Measurements from ENCODE around the gene PREX1. TPM values are rescaled to one million over a fixed set of nuclear protein-coding genes. Genes with fewer than 3 reads are reported as not detected.

Gene PREX1
- total and polyA plus RNA-seq, 9 donors: 3.8 to 13.6 (median 6.7) TPM

DNA sequence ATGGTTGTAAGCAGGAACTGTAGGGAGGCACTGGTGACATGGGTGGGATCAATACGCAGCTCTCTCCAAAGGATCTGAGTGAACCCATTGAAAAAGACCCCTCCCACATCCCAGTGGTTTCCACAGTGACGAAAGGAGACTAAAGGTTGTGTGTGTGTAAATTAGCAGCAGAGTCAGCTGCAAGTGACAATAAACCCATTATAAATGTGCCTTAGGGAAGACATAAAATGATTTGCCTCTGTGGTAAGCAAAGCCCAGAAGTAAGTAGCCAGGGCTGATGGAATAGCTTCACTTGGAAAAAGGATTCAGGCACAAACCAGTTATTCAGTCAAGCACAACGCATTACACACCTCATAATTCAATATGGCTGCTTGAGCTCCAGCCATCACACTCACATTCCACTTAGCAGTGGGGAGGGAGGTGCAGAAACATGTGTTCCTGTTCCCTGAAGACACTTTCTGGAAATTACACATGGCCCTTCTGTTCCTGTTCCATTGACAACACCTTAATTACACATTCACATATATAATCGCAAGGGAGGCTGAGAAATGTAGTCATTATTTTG is 231.4 kb downstream of the PREX1 start:
- 90 to 95% (median 93%) methylated on average over 4 of the region's 4 CpGs for whole genome bisulfite sequencing, 3 donors
- Histone ChIP-seq H3K4me1 (ENCODE audit: insufficient read depth) (no peaks in the 10 kb centered on the region), H3K27ac (no peak overlapping the region), H3K4me3 (no peak overlapping the region), H3K27me3 (no peaks in the 10 kb centered on the region), H3K9me3 (no peaks in the 10 kb centered on the region), H3K36me3 (no peaks in the 10 kb centered on the region)
- intact Hi-C loops (cut with DNase I): no loop called here
- DNase-seq: no peak
- TF ChIP-seq POLR2A (IDR thresholded peaks at IDR 0.05) (no peak), EP300 (IDR thresholded peaks at IDR 0.05) (no peak)
- TF ChIP-seq, protein P1, sequence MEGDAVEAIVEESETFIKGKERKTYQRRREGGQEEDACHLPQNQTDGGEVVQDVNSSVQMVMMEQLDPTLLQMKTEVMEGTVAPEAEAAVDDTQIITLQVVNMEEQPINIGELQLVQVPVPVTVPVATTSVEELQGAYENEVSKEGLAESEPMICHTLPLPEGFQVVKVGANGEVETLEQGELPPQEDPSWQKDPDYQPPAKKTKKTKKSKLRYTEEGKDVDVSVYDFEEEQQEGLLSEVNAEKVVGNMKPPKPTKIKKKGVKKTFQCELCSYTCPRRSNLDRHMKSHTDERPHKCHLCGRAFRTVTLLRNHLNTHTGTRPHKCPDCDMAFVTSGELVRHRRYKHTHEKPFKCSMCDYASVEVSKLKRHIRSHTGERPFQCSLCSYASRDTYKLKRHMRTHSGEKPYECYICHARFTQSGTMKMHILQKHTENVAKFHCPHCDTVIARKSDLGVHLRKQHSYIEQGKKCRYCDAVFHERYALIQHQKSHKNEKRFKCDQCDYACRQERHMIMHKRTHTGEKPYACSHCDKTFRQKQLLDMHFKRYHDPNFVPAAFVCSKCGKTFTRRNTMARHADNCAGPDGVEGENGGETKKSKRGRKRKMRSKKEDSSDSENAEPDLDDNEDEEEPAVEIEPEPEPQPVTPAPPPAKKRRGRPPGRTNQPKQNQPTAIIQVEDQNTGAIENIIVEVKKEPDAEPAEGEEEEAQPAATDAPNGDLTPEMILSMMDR (IDR thresholded peaks at IDR 0.05): no peak

DNA sequence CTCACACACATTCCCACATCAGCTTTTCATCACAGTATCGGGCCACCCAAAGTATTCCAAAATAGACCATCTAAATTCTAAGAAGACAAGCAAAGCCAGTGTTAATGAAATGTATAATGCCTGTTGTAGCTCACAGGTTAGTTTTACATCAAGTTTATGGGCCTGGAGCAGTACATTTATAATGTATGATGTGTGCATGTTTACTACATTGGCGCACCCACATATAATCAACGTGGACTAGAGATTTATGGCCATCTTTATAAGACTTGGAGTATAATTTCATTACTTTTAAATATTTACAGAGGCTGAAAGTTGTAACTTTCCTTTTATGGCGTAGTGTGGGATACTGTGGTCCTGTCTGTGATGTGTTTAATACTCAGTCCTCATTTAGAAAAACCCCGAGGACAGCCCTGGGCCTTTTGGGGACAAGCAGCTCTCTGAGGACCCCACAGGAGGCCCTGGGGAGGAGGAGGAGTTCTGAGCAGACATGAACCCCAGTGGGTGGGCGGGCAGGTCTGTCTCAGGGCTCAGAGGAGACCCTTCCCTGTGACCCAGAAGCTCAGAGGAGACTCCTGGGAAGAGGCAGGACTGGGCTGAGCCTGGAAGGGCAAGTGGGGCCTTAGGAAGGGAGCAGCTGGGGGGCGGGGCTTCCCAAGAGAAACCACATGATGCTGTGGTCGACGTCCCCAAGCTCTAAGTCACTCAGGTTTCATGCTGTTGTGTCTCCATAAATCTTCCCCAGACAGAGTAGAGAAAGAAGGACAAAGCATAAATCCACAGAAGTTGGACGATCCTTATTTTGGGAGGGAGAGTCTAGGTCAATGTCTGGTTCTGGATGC is 232.1 kb downstream of the PREX1 start:
- Histone ChIP-seq H3K9me3 (no peaks in the 10 kb centered on the region), H3K27ac (no peak overlapping the region), H3K4me1 (ENCODE audit: insufficient read depth) (no peaks in the 10 kb centered on the region), H3K27me3 (no peaks in the 10 kb centered on the region), H3K36me3 (no peaks in the 10 kb centered on the region), H3K4me3 (no peak overlapping the region)
- intact Hi-C loops (cut with DNase I): no loop called here
- no peak for TF ChIP-seq EP300 (IDR thresholded peaks at IDR 0.05)
- TF ChIP-seq, protein P1 (IDR thresholded peaks at IDR 0.05): no peak
- no peak for TF ChIP-seq POLR2A (IDR thresholded peaks at IDR 0.05)
- DNase-seq: peak in 1 of 5 donors; percentile 7
- 56 to 66% (median 56%) methylated on average over 10 of the region's 10 CpGs for WGBS, 3 donors

DNA sequence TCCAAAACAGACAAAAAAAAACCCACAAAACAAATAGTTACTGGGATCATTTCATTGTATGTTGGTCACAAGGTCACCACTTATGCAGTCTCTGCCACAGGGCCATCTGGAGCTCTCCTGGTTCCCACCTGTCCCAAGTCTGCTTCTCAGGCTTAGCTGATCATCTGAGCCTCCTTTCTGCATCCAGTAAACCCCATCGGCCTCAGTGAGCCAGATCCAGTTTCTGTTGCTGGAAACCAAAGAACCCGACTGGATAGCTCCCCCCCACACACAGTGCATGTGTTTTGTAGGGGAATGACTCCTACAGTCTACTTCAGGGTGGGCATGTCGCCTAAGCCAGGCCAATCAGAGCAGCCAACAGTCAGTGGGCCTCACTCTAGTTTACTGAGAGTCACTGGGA is 233.3 kb downstream of the PREX1 start:
- Histone ChIP-seq H3K36me3 (no peaks in the 10 kb centered on the region), H3K27ac (no peak overlapping the region), H3K4me3 (no peak overlapping the region), H3K4me1 (ENCODE audit: insufficient read depth) (no peaks in the 10 kb centered on the region), H3K9me3 (no peaks in the 10 kb centered on the region), H3K27me3 (no peaks in the 10 kb centered on the region)
- intact Hi-C loops (cut with DNase I): no loop called here
- 66 to 84% (median 81%) methylated on average over 2 to 3 of the region's 3 CpGs for WGBS, 3 donors
- DNase-seq: peak in 1 of 5 donors; percentile 10
- TF ChIP-seq EP300 (IDR thresholded peaks at IDR 0.05) (no peak), POLR2A (IDR thresholded peaks at IDR 0.05) (no peak)
- TF ChIP-seq, protein P1 (IDR thresholded peaks at IDR 0.05): no peak

DNA sequence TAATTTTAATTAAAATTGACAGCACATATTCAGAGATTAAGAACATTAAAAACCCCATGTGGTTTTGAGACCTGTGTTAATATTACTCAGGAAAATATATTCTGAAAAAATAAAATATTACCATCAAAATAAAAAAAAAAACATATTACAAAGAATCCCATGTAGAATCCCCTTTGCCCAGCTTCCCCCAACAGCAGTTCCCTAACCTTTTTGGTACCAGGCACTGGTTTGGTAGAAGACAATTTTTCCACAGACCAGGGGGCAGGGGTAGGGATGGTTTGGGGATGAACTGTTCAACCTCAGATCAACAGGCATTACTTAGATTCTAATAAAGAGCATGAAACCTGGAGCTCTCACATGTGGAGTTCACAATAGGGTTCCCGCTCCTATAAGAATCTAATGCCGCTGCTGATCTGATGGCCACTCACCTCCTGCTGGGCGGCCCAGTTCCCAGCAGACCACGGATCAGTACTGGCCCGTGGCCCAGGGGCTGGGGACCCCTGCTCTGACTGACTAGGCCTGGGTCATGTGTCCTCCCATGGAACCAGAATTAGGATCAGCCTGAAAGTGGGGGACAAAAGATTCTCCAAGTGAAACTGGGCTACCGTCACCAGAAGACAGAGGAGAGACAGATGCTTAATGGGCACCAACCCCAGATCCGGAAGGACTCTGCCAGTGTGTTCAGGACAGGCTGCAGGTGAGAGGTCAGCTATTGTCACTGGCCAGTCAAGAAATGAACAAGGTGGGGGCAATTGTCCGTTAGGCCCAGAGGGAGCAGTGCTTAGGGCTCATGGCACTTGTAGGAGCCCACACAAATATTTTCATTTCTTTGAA is 235.5 kb downstream of the PREX1 start:
- Histone ChIP-seq H3K4me1 (ENCODE audit: insufficient read depth) (no peaks in the 10 kb centered on the region), H3K27me3 (no peaks in the 10 kb centered on the region), H3K27ac (no peak overlapping the region), H3K36me3 (no peaks in the 10 kb centered on the region), H3K9me3 (no peaks in the 10 kb centered on the region), H3K4me3 (no peak overlapping the region)
- peak in 1 of 5 donors; percentile 15 for DNase-seq
- WGBS, 3 donors: 93 to 97% (median 94%) methylated on average over 8 of the region's 8 CpGs
- intact Hi-C loops (cut with DNase I): no loop called here
- TF ChIP-seq, protein P1 (IDR thresholded peaks at IDR 0.05): no peak
- no peak for TF ChIP-seq EP300 (IDR thresholded peaks at IDR 0.05)
- TF ChIP-seq POLR2A (IDR thresholded peaks at IDR 0.05): no peak

Data from ovary (tissue), 9 donors.